GM08714 (cell line): ENCODE results near the gene SCEL.
"Not testable (repeated sequence)": the region's sequence is repeated elsewhere in the genome, so short reads cannot be mapped to it uniquely, and the experiment has no call there.

Source experiments
- H3K4me3 ChIP-seq: fragments of 200-500 bp; sonication (Bioruptor generic); 2 replicates; pipeline ENCODE4 v1.5.1; 2014; ENCODE audit warnings: mild to moderate bottlenecking, low read length, inconsistent platforms
- ZNF274 ChIP-seq: IDR thresholded peaks from 2 replicates; pipeline ENCODE4 v1.6.1; 2012; ENCODE audit warnings: mild to moderate bottlenecking, low read depth, low read length

The SCEL gene

DNA sequence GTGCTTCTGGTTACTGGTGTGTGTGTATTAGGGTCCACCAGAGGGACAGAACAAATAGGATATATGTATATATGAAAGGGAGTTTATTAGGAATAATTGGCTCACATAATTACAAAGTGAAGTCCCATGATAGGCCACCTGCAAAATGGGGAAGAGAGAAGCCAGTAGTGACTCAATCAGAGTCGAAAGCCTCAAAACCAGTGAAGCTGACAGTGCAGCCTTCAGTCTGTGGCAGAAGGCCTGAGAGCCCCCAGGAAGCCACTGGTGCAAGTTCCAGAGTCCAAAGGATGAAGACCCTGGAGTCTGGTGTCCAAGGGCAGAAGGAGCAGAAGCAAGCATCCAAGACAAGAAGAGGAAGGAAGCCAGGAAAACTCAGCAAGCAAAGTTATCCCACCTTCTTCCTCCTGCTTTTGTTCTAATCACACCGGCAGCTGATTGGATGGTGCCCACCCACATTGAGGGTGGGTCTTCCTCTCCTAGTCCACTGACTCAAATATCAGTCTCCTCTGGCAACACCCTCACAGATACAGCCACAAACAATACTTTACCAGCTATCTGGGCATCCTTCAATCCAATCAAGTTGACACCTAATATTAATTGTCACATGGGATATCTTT lies 21.7 kb upstream of the SCEL start:
- H3K4me3 ChIP-seq, result no peak overlapping the region; the same call in 1 of the 2 replicates
- TF ChIP-seq ZNF274, result no peak

DNA sequence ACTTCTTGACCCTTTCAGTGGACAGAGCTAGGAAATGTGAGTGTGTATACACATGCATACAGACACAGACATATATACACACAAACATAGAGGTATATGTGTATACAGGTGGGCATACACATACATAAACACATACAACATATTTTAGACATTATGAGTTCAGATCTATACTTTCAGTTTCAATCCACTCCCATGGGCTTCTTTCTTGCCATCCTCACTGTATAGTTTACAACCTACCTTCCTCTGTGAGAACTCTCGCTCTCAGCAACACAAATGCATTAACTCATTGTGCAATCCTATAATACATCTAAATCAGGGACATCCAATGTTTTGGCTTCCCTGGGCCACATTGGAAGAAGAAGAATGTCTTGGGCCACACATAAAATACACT lies 21.2 kb upstream of the SCEL start:
- no peak overlapping the region for H3K4me3 ChIP-seq
- TF ChIP-seq ZNF274, result no peak

DNA sequence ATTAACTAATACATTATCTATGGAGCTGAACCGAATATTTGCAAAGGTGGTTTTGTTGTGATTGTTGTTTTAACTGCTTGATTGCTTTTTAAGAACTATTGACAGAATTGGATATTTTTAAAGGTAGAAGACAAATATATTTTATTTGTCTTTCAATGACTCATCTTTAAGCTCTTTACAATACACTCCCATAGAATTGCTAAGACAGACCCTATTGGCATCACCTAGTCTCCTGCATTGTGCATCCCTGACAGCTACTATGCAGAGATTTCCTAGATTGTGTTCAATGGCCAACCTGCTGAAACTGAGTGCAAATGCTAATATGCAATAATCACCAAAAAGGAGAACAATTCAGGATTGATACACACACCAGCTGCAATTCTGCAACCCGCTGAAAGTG lies 19.7 kb upstream of the SCEL start:
- no peak overlapping the region for H3K4me3 ChIP-seq
- TF ChIP-seq ZNF274, result no peak

DNA sequence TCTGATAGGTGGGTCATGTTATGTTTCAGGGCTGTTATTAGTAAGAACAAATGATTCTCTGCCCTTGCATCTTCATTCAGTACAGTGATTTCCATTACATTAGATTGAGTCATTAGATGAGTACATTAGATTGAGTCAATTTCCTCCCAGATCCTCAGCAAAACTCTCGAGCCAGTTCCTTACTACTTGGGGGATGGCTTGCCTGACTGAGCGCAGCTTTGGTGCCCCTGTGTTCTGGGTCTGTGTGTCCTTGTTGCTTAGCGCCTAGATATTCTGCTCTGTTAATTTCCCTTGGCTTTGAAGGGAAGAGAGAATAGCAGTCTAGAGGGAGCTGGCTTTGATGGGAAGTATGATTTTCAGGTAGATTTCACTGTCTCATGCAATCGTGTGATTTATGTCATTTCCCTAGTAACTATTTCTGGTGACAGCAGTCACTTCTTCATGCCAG lies 19.1 kb upstream of the SCEL start:
- no peak overlapping the region for H3K4me3 ChIP-seq
- TF ChIP-seq ZNF274, result no peak

DNA sequence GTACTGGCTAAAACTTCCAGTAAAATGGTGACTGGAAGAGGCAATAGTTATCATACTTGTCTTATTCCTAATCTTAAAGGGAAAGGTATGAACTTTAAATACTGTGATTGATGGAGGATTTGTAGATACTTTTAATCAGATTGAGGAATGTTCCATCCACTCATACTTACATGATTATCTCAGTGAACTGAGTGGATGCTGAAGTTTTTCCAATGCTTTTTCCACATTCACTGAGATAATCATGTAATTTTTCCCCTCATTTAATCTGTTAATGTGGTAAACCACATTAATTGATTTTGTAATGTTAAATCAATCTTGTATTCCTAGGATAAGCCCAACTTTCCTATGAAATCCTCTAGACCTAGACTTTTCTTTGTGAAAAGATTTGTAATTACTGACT lies 17.2 kb upstream of the SCEL start:
- H3K4me3 ChIP-seq, result no peak overlapping the region
- no peak for TF ChIP-seq ZNF274

DNA sequence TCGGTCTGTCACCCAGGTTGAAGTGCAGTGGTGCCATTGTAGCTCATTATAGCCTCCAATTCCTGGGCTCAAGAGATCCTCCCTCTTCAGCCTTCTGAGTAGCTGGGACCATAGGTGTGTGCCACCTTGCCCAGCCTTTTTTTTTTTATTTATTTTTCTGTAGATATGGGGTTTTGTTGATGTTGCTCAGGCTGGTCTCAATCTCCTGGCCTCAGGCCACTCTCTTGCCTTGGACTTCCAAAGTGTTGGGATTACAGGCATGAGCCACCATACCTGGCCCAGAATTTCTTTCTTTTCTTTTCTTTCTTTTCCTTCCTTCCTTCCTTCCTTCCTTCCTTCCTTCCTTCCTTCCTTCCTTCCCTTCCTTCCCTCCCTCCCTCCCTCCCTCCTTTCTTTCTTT lies 16.1 kb upstream of the SCEL start:
- H3K4me3 ChIP-seq, result not testable (repeated sequence)

DNA sequence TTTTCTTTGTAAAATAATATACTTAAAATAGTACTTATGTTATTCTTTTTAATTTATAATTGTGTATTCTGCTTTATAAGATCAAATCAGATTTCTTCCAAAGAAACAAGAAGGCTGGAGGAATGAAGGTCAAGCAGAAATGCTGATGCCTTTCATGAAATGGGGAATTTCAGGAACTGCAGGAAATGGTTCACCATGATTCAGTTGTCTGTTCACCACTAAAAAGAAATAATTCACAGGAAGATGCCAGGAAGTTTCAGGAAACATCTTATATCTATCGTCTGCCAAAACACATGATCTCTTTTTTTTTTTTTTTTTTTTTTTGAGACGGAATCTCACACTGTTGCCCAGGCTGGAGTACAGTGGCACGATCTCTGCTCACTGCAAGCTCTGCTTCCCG lies 15.7 kb upstream of the SCEL start:
- TF ChIP-seq ZNF274, result no peak
- no peak overlapping the region for H3K4me3 ChIP-seq

DNA sequence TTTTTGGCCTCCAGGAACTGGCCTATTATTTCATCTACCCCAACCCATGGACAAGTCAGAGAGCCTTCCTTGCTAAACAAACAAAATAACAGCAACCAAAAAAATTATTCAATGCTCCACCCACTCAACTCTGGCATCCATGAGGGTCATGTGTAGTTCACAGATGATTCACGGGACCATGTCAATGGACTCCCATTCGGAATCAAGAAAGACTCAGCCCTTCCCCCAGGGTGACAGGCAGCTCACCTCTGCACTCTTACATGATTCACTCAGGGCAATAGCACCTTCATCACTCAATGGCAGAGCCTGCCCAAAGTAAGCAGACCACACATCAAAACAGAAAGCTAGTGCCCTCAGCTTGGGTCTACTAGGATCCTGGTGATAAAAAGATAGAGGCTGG lies 14.3 kb upstream of the SCEL start:
- no peak for TF ChIP-seq ZNF274
- no peak overlapping the region for H3K4me3 ChIP-seq

DNA sequence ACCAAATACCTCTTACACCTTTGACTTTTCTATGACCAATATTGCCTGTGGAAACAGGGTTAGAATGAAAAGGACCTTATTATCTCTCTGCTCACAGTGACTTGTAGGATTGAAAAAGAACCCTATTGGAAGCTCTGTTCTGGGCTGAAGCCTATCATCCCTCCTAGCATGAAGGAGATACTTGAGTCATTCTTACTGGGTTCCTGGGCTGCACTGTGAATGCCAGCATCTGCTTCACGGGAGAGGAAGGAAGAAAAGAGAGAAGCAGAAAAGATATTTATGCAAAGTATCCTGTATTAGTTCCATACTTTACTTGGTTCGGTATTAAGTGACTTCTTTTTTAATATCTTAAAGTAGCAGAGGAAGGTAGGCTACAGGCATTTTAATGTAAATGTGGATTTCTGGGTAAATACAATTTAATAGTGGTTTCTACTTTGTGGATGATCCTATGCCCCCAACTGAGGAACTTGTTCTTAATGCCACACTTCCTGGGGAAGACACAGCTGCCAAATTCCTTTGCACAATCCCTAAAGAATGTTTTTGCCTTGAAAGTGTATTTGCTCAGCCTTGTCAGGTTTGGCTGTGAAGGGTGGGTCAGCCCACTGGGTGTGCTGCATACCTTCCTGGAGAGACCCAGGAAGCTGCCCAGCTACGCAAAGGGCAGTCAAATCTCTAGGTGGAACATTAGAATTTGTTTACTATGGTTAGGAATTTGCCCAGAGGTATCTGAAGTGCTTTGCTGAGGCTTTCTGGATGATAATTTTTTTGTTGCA lies 13.7 kb upstream of the SCEL start:
- H3K4me3 ChIP-seq, result no peak overlapping the region
- no peak for TF ChIP-seq ZNF274

DNA sequence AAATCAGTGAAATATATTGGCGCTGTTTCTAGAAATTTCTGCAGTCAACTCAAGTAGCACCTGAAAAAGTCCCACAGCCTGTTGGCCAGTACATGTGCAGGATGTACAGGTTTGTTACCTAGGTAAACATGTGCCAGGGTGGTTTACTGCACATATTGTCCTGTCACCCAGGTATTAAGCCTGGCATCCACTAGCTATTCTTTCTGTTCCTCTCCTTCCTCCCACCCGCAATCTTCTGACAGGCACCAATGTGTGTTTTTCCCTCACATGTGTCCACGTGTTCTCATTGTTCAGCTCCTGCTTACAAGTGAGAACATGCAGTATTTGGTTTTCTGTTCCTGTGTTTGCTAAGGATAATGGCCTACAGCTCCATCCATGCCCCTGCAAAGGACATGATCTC lies 13.1 kb upstream of the SCEL start:
- no peak for TF ChIP-seq ZNF274

DNA sequence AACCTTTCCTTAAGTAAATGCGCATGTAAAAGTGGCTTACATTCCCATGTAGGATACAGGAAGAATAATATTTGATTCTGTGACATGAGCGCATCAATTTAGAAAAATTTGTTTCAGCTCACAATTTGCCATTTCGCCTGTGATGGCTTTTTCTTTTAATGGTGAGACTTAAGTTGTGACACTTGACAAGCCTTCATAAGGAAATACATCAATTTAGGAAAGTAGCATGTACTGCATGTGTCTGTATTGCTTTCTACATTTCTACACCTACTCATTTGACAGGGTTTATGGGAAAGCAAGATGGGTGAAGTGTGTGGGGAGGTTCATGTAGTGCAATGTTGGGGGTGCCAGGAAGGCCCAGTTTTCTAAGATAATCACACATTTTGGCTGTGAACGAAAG lies 12.1 kb upstream of the SCEL start:
- no peak overlapping the region for H3K4me3 ChIP-seq
- no peak for TF ChIP-seq ZNF274

More for the DNA sequence above, 13.1 kb upstream of the SCEL start:
- H3K4me3 ChIP-seq, result no peak overlapping the region

DNA sequence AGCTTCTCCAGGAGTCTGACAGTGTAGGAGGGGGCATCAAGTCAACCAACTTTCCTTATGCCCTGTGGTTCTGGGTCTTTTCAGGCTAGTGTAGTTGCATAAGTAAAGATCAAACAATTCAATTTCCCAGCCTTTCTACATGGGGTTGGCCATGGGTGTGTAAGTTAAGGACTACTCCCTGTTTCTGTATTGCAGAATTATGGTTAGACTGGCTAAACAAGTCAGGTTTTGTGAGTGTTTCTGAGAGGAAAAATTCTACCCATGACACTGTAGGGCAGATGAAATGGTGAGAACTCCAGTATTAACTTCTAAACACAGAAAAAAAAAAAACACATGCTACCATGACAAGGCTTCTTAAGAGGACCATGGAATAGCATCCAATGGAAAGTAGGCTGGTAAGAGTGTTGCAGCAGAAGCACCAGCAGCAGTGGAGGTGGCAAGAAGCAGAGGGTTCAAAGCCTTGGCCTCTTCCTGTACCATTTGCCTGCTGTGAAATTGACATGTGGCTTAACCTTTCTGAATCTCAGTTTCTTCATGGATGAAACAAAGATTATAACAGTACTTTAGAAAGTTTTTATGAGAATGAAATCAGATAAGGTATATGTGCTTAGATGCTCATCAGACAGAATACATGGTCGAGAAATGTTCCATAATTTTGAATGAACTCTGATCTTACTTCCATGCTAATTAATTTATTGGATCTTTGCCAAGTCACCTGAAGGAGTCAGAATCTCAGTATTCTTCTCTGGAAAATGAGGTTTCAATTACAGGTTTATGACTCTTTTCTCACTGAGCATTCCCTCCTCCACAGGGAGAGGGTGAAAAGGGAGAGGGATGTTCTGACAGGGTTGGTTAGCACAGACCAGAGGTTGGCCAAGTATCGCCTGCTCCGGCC lies 11.4 kb upstream of the SCEL start:
- H3K4me3 ChIP-seq, result no peak overlapping the region
- no peak for TF ChIP-seq ZNF274

DNA sequence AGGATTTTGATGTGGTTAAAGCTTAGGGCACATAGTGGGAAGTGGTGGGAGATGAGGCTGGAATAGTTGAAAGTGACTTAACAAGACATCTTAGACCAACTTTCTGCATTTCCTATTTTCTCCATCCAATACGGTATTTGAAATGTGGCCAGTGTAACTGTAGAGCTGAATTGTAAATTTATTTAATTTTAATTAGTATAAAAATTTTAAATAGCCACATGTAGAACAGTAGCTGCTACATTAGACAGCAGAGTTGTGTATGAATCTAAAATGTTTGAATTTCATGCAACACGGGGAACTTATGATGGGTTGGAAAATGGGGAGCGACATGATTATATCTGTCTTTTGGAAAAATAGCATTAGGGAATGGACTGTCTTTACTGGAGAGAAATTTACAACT lies 7.1 kb upstream of the SCEL start:
- no peak overlapping the region for H3K4me3 ChIP-seq
- TF ChIP-seq ZNF274, result no peak

DNA sequence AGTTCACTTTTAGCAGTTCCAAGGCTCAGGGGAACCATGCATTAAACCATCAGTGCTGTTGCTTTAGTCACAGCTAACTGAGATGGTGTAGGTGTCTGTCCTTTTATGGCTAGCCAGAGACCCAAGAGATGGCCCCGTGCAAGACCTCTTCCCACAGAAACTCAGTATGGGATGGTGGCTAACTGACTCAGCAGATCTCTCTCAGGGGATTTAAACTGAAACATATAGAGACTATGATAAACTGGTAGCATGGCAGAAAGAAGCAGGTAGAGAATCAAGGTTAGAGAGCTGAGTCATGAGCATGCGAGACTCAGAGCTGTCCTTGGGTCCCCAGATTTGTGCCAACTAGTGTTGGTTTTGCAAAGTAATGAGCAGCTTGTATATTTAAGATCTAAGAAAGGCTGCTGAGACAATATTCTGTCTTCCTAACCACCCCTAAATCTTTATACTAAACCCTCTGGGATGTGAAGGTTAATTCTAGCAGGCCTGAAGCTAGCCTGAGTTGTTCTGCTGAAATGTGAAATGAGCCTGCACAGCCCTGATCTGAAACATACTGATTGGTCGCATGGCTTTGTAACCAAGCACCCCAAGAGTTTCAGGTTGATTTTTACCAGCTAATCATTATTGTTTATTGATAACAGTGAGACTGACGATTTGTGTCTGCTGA lies 6.5 kb upstream of the SCEL start:
- H3K4me3 ChIP-seq, result no peak overlapping the region
- TF ChIP-seq ZNF274, result no peak

DNA sequence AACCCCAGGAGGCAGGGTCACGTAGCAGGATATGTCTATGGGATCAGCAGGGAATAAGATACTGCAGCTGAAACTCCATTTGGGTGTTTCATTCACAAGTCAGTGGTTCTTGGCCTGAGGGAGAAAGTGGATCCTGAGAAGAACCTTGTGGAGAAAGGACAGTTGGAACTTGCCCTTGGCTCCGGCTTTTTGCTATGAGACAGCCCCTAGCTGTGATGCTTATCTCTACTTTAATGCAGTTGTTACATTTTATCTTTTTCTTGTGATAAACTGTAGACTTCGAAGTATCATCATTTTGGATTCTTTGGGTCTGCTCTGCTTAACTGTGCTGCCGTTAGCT lies 6.0 kb upstream of the SCEL start:
- no peak overlapping the region for H3K4me3 ChIP-seq
- no peak for TF ChIP-seq ZNF274
